Fibroblast of upper back skin (primary cell): Measurements from ENCODE around the gene SSNA1.
"Not testable (repeated sequence)": the region's sequence is repeated elsewhere in the genome, so short reads cannot be mapped to it uniquely, and the experiment has no call there.

ENCODE experiments used
- DNase-seq: peaks from one replicate; pipeline ENCODE4 v3.0.0-alpha.2; 2013

SSNA1 gene

GRCh38 chr9:137234055-137234697 is 45.7 kb downstream of the SSNA1 start:
- no peak for DNase-seq

- no peak for DNase-seq
Observed at GRCh38 chr9:137234758-137235423, 46.4 kb downstream of the SSNA1 start.

- DNase-seq: no peak
Observed at GRCh38 chr9:137235424-137236237, 47.2 kb downstream of the SSNA1 start.

GRCh38 chr9:137236238-137236935 is 47.9 kb downstream of the SSNA1 start:
- peak; percentile 73 for DNase-seq

GRCh38 chr9:137236936-137237421 is 48.5 kb downstream of the SSNA1 start:
- DNase-seq: no peak

GRCh38 chr9:137237759-137238726 is 49.6 kb downstream of the SSNA1 start:
- DNase-seq: no peak

- not testable (repeated sequence) for DNase-seq
Observed at GRCh38 chr9:137239541-137240200, 51.2 kb downstream of the SSNA1 start.
